Spleen (tissue), 11 donors: ENCODE results near the gene CCDC88C. TPM values are rescaled to one million over a fixed set of nuclear protein-coding genes. Genes with fewer than 3 reads are reported as not detected.

Experiments
- DNase-seq: peaks from one replicate; pipeline ENCODE4 v3.0.0-alpha.2; 2020
- H3K27ac ChIP-seq, 8 donors: fragments of 200-600 bp; sonication (generic) in 7 of 8; 1 replicate in 4 of 8; 2 replicates in 4 of 8; pipeline versions ENCODE4 v1.5.0 to v1.8.0; 2016 to 2021; ENCODE audit warnings: inconsistent platforms in 4 of 8, mild to moderate bottlenecking in 4 of 8, moderate library complexity in 1 of 8
- H3K27me3 ChIP-seq, 7 donors: fragments of 200-600 bp; sonication (generic) in 6 of 7; replicated peaks in 1 of 7; 1 replicate in 4 of 7; 2 replicates in 3 of 7; pipeline versions ENCODE4 v1.5.0 to v1.8.0; 2016 to 2021; ENCODE audit warnings: inconsistent platforms in 3 of 7, mild to moderate bottlenecking in 1 of 7
- H3K36me3 ChIP-seq, 6 donors: fragments of 200-600 bp; sonication (generic) in 5 of 6; 1 replicate in 4 of 6; 2 replicates in 2 of 6; pipeline versions ENCODE4 v1.5.0 to v1.8.0; 2016 to 2021; ENCODE audit warnings: inconsistent platforms in 2 of 6
- H3K4me1 ChIP-seq, 6 donors: fragments of 200-600 bp; sonication (generic) in 5 of 6; 1 replicate in 3 of 6; 2 replicates in 3 of 6; pipeline versions ENCODE4 v1.5.0 to v1.8.0; 2016 to 2021; ENCODE audit warnings: inconsistent platforms in 3 of 6
- H3K4me3 ChIP-seq, 8 donors: fragments of 200-600 bp; sonication (generic) in 7 of 8; 1 replicate in 4 of 8; 2 replicates in 4 of 8; pipeline versions ENCODE4 v1.5.0 to v1.8.0; 2016 to 2021; ENCODE audit warnings: inconsistent platforms in 4 of 8, mild to moderate bottlenecking in 4 of 8, moderate library complexity in 2 of 8
- H3K9me3 ChIP-seq, 8 donors: fragments of 200-600 bp; sonication (generic) in 7 of 8; 1 replicate in 4 of 8; 2 replicates in 4 of 8; pipeline versions ENCODE4 v1.5.0 to v1.8.0; 2016 to 2021; ENCODE audit warnings: inconsistent platforms in 4 of 8
- POLR2A ChIP-seq, 3 donors: fragments of 450-650 bp; IDR thresholded peaks; one replicate each; pipeline ENCODE4 v1.5.1; 2017; ENCODE audit warnings: antibody characterized with exemption in 3 of 3, mild to moderate bottlenecking in 1 of 3
- POLR2AphosphoS5 ChIP-seq, 3 donors: sonication (generic); formaldehyde crosslinking; IDR thresholded peaks; one replicate each; pipeline ENCODE4 v1.5.1; 2017; ENCODE audit warnings: antibody characterized with exemption in 3 of 3
- WGBS, 5 donors: extraction: QIAGEN DNeasy Blood & Tissue Kit in 3 of 5; methylation state at CpG; one replicate each; pipeline versions ENCODE4 v1.1.5 to v1.1.7; 2013 to 2018; 5-methylcytosine and 5-hydroxymethylcytosine counted together
- intact Hi-C: fragments of 100-400 bp; cut with DNase I; formaldehyde crosslinking; loops from one replicate; pipeline ENCODE4 v1.15.0; 2023; ENCODE audit warnings: low total_unique reads
- polyA plus RNA-seq, 3 donors: library from polyadenylated mRNA; stranded (reverse); fragments of 200-250 nt; gene quantifications; one replicate each; pipeline ENCODE4 v1.2.1, GENCODE V29; 2013
- total RNA-seq, 7 donors: library from RNA; depleted of rRNA in 3 of 7; stranded (reverse); fragments of >200 nt in 3 of 7; fragmentation: NEBNext Ultra II Directional in 4 of 7; extraction: Animal tissue kit (Norgen Biotek cat#: 25700) in 4 of 7; gene quantifications; one replicate each; pipeline versions ENCODE4 v1.1.0 to v1.2.1, GENCODE V29; 2016 to 2021
- TF ChIP-seq, protein P1 (sequence below), 11 experiments: fragments of 200-600 bp in 7 of 11; fragments of 450-650 bp in 4 of 11; sonication (generic) in 4 of 11; IDR thresholded peaks in 8 of 11; conservative IDR thresholded peaks in 3 of 11; 1 replicate in 7 of 11; 2 replicates in 4 of 11; pipeline versions ENCODE4 v1.4.0 to v1.8.0; 2016 to 2021; ENCODE audit warnings: antibody characterized with exemption in 11 of 11, inconsistent platforms in 4 of 11, mild to moderate bottlenecking in 1 of 11
- donor health status: healthy with polysubstance abuse.
- donor health status: DM: no; HTN: no; CAD: no; lungs with moderate emphysema.
- donor health status: DM: no; HTN: no; CAD: no.
- donor health status: Bipolar disorder and iron deficiency.
- donor health status: healthy.
- donor health status: DM: no; HTN: no; CAD: no.
- donor health status: DM: yes; HTN: yes; CAD: no.

CCDC88C gene
- total and polyA plus RNA-seq, 10 donors: 23.2 to 136 (median 101) TPM

DNA sequence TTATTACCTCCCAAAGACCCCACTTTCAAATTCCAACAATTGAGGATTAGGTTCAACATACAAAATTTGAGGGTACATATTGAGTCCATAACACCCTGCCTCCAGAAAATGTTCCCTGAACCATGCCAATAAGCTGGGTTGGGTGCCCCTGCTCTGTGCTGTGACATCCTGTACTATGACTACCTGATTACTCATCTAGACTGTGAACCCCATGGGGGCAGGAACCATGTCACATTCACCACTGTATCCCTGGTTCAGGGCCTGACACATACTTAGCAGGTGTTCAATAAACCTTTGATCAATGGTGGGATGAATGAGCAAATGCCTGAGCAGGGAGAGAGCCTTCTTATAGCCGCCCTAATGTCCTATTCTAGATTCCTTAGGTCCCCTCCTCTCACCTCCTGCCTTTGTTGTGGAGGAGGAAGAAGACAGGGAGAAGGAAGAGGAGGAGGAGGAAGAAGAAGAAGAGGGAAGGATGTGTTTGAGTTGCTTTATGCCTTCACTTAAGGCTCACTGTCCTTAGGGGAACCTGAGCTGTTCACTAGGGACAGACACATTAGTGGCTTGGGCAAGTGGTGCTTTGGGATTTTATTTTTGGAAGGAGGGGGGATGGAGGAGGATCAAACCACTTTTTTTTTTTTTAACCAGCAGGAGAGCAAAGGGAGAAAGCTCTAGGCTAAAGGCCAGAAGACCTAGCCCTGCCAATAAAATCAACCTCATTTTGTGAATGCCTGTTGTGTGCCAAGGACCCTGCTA, 194.4 kb downstream of the CCDC88C start:
- Histone ChIP-seq H3K4me1 (peaks cover 7 to 62% (median 37%) of the 10 kb centered on the region in 6 donors), H3K36me3 (peaks cover 0 to 98% (median 14%) of the 10 kb centered on the region in 6 donors), H3K4me3 (no peak overlapping the region), H3K27me3 (no peaks in the 10 kb centered on the region), H3K9me3 (no peaks in the 10 kb centered on the region), H3K27ac (peak overlapping the region in 3 of 8 donors; percentile 26 to 46 (median 28))
- TF ChIP-seq POLR2AphosphoS5 (IDR thresholded peaks at IDR 0.05) (no peak), POLR2A (IDR thresholded peaks at IDR 0.05) (no peak)
- TF ChIP-seq, protein P1, sequence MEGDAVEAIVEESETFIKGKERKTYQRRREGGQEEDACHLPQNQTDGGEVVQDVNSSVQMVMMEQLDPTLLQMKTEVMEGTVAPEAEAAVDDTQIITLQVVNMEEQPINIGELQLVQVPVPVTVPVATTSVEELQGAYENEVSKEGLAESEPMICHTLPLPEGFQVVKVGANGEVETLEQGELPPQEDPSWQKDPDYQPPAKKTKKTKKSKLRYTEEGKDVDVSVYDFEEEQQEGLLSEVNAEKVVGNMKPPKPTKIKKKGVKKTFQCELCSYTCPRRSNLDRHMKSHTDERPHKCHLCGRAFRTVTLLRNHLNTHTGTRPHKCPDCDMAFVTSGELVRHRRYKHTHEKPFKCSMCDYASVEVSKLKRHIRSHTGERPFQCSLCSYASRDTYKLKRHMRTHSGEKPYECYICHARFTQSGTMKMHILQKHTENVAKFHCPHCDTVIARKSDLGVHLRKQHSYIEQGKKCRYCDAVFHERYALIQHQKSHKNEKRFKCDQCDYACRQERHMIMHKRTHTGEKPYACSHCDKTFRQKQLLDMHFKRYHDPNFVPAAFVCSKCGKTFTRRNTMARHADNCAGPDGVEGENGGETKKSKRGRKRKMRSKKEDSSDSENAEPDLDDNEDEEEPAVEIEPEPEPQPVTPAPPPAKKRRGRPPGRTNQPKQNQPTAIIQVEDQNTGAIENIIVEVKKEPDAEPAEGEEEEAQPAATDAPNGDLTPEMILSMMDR (IDR thresholded peaks at IDR 0.05 in 8 of 11, conservative IDR thresholded peaks at IDR 0.05 in 3 of 11): no peak
- no peak for DNase-seq
- intact Hi-C loops: no loop called here
- WGBS, 5 donors: 90 to 100% (median 94%) methylated on average over 1 of the region's 1 CpG

Other genes starting within 250 kb of the CCDC88C start
- 1 to 10 TPM; 1.9 to 5.2 (median 3.2) TPM for gene GPR68, start 173.1 kb downstream of the CCDC88C start, total RNA-seq
- 1 to 10 TPM in 2 of 3 donors, under 1 TPM in 1; 0.50 to 1.7 (median 1.3) TPM for gene GPR68, start 173.1 kb downstream of the CCDC88C start, polyA plus RNA-seq
- 100 to 1,000 TPM in 6 of 7 donors, 10 to 100 TPM in 1; 90.5 to 119 (median 109) TPM for gene PPP4R3A, start 92.5 kb upstream of the CCDC88C start, total RNA-seq
- gene PPP4R3A, start 92.5 kb upstream of the CCDC88C start, polyA plus RNA-seq: 10 to 100 TPM; 53.9 to 76.5 (median 56.2) TPM